ENCODE measurements around the gene ARHGAP1. TPM values are rescaled to one million over a fixed set of nuclear protein-coding genes. Genes with fewer than 3 reads are reported as not detected.
"Not testable (repeated sequence)": the region's sequence is repeated elsewhere in the genome, so short reads cannot be mapped to it uniquely, and the experiment has no call there.

Gene ARHGAP1
- total and polyA plus RNA-seq, 12 donors, result 18.7 to 125 (median 70.2) TPM

GRCh38 chr11:46719048-46719542 lies 18.7 kb upstream of the ARHGAP1 start, which contains the start of gene F2:
TSS of gene F2 (plus strand) at chr11:46719213. CDS start at chr11:46719236, 23 bp downstream.
- no peaks in the 10 kb centered on the region for H3K36me3 ChIP-seq (replicated peaks in 1 of 2)
- TF ChIP-seq POLR2A (IDR thresholded peaks at IDR 0.05), result no peak
- no peak for TF ChIP-seq CTCF (IDR thresholded peaks at IDR 0.05)
- intact Hi-C loops (cut with DNase I), result no loop called here
- DNase-seq, result no peak
- H3K9me3 ChIP-seq (replicated peaks in 1 of 3), result no peaks in the 10 kb centered on the region
- H3K27ac ChIP-seq, result no peak within 1 kb of the TSS
- WGBS, 4 donors, result 38 to 65% (median 59%) methylated on average over 3 to 7 of the region's 7 CpGs
- no peak within 1 kb of the TSS for H3K4me3 ChIP-seq
- peaks cover 0 to 4% of the 10 kb centered on the region in 2 donors for H3K4me1 ChIP-seq (replicated peaks in 1 of 2)
- no peaks in the 10 kb centered on the region for H3K27me3 ChIP-seq

GRCh38 chr11:46718155-46719019 lies 18.0 kb upstream of the ARHGAP1 start:
- no peak for TF ChIP-seq CTCF (IDR thresholded peaks at IDR 0.05)
- TF ChIP-seq POLR2A (IDR thresholded peaks at IDR 0.05), result no peak
- Histone ChIP-seq H3K9me3 (replicated peaks in 1 of 3) (no peaks in the 10 kb centered on the region), H3K4me3 (no peak overlapping the region), H3K27me3 (no peaks in the 10 kb centered on the region), H3K36me3 (replicated peaks in 1 of 2) (no peaks in the 10 kb centered on the region), H3K4me1 (replicated peaks in 1 of 2) (peaks cover 2 to 4% of the 10 kb centered on the region in 2 donors), H3K27ac (no peak overlapping the region)
- WGBS, 4 donors, result 84 to 89% (median 86%) methylated on average over 9 to 11 of the region's 11 CpGs
- DNase-seq, result no peak
- intact Hi-C loops (cut with DNase I), result no loop called here

GRCh38 chr11:46717825-46718154 lies 17.4 kb upstream of the ARHGAP1 start:
- DNase-seq; H3K36me3 ChIP-seq (replicated peaks in 1 of 2); H3K9me3 ChIP-seq (replicated peaks in 1 of 3); H3K4me1 ChIP-seq (replicated peaks in 1 of 2); H3K27ac ChIP-seq; intact Hi-C loops (cut with DNase I); H3K4me3 ChIP-seq; H3K27me3 ChIP-seq: not testable (repeated sequence)
- WGBS, 4 donors, result 89 to 97% (median 95%) methylated on average over 2 of the region's 2 CpGs

GRCh38 chr11:46712874-46713576 lies 12.6 kb upstream of the ARHGAP1 start:
- H3K4me3 ChIP-seq, result no peak overlapping the region
- intact Hi-C loops (cut with DNase I), result no loop called here
- peaks cover 4 to 17% of the 10 kb centered on the region in 2 donors for H3K4me1 ChIP-seq (replicated peaks in 1 of 2)
- H3K27ac ChIP-seq, result peak overlapping the region in 3 of 5 donors; percentile 58 to 94 (median 93)
- H3K27me3 ChIP-seq, result no peaks in the 10 kb centered on the region
- H3K9me3 ChIP-seq (replicated peaks in 1 of 3), result no peaks in the 10 kb centered on the region
- TF ChIP-seq CTCF (IDR thresholded peaks at IDR 0.05) (no peak), POLR2A (IDR thresholded peaks at IDR 0.05) (no peak)
- no peaks in the 10 kb centered on the region for H3K36me3 ChIP-seq (replicated peaks in 1 of 2)
- DNase-seq, result peak in 5 of 7 donors; percentile 40 to 64 (median 44)
- 68 to 77% (median 73%) methylated on average over 7 of the region's 7 CpGs for WGBS, 4 donors

Data from adrenal gland (tissue), 12 donors.